Peyer's patch (tissue), 4 donors: ENCODE results near the gene OCA2.

ENCODE experiments used
- CTCF ChIP-seq, 6 experiments: fragments of 450-650 bp in 4 of 6; fragments of 200-600 bp in 2 of 6; sonication (generic) in 1 of 6; IDR thresholded peaks; one replicate each; pipeline ENCODE4 v1.5.1; 2017 to 2019; ENCODE audit warnings: antibody characterized with exemption in 6 of 6, mild to moderate bottlenecking in 3 of 6, moderate library complexity in 1 of 6
- POLR2A ChIP-seq, 2 donors: fragments of 450-650 bp; IDR thresholded peaks; one replicate each; pipeline ENCODE4 v1.5.1; 2017; ENCODE audit warnings: antibody characterized with exemption in 2 of 2, mild to moderate bottlenecking in 2 of 2, moderate library complexity in 2 of 2

GRCh38 chr15:27864719-27865118 lies 234.4 kb downstream of the OCA2 start:
- TF ChIP-seq CTCF (IDR thresholded peaks at IDR 0.05) (no peak), POLR2A (IDR thresholded peaks at IDR 0.05) (no peak)
